ENCODE measurements around the gene TGFBI.

Gene TGFBI

DNA sequence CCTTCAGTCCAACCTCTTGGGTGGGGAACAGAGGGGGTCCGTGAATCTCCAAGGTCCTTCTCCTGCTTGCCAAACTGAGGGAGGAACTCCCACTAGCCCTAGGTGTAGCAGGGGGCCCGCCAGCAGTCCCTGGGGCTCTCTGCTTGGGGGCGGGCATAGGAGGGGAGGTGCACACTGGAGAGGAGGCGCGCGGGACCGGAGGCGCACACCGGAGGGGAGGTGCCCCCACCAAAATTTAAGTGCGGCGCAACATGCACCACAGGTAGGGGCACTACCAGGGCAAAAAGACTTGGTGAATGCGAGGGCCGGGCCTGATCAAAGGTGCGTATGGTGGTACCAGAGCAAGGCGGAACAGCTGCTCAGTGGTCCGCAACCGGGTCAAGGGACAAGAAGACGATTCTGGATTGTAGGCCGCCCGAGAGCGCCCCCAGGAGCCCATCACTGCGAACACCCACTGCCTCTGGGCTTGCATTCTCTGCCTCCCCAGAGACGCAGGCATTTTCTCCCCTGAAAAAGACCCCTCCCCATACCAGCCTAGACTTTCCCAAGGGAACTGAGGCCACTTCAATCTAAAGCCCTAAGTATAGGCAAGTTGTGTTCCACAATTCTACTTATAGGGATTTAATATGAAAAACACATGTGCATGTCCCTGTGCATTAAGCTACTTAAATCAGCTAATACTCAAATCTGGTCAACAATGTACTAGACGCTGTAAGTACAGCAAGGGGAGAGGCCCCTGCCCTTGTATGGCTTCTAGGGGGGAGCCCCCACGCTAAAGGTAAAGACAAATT, 50.6 kb downstream of the TGFBI start:
- H3K4me3 ChIP-seq (ENCODE audit: low read depth, low read length) = peak overlapping the region; percentile 65
- TF ChIP-seq, protein P1, sequence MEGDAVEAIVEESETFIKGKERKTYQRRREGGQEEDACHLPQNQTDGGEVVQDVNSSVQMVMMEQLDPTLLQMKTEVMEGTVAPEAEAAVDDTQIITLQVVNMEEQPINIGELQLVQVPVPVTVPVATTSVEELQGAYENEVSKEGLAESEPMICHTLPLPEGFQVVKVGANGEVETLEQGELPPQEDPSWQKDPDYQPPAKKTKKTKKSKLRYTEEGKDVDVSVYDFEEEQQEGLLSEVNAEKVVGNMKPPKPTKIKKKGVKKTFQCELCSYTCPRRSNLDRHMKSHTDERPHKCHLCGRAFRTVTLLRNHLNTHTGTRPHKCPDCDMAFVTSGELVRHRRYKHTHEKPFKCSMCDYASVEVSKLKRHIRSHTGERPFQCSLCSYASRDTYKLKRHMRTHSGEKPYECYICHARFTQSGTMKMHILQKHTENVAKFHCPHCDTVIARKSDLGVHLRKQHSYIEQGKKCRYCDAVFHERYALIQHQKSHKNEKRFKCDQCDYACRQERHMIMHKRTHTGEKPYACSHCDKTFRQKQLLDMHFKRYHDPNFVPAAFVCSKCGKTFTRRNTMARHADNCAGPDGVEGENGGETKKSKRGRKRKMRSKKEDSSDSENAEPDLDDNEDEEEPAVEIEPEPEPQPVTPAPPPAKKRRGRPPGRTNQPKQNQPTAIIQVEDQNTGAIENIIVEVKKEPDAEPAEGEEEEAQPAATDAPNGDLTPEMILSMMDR (conservative IDR thresholded peaks at IDR 0.05; ENCODE audit: low read depth, low read length) = peak; percentile 48
- DNase-seq (ENCODE audit: low read depth) = no peak

DNA sequence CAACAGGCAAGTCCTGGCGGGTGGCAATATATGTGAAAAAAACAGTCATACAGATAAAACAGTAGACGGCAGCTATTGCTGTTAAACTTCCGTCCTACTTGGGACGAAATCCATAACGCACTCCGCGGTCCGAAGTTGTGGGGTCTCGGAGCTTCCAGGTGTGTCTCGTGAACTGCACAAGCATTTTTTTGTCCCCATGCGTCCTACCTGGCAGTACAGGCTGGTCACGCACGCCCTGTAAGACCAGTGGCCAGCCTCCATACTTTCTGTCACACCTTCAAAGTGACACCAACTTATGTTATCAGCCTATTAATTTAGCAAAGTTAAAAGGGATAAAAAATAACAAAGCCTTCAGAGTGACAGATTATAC, 51.3 kb downstream of the TGFBI start:
- H3K4me3 ChIP-seq (ENCODE audit: low read depth, low read length) = peak overlapping the region; percentile 65
- TF ChIP-seq, protein P1 (conservative IDR thresholded peaks at IDR 0.05; ENCODE audit: low read depth, low read length) = no peak
- DNase-seq (ENCODE audit: low read depth) = no peak

DNA sequence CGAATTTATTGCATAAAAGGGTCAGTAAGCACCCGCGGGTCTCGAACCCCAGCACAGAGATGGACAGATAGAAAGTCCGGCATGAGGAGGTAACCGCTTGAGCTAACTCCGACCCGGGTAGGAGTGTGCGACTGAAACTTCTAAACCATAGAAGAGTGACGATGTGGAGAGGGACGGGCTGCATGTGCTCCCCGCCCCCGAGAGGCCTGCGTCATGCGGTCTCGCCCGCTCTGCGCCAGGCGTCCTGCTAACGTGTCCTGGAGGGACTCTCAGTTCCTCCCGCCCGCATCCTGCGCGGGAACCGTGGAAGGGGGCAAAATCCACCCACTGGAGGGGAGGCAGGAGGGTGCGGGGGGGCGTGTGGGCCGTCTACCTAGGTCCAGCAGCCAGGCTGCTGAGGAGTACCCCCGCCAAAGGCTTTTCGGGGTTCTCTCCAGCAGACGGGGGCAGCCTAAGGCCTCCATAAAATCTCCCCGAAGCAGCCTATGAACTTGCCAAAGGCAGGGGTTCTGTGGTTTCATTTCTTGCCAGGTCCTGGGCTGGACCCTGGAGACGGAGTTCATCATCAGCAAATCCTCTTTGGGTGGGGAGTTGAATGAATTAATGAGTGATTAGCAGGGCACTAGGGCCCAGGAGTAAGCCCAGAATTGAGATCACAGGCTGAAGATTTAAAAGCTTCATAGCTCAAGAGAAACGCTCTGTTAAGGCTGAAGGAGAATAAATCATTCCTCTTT, 51.9 kb downstream of the TGFBI start:
- TF ChIP-seq, protein P1 (conservative IDR thresholded peaks at IDR 0.05; ENCODE audit: low read depth, low read length) = no peak
- DNase-seq (ENCODE audit: low read depth) = peak; percentile 92
- H3K4me3 ChIP-seq (ENCODE audit: low read depth, low read length) = peak overlapping the region; percentile 65

DNA sequence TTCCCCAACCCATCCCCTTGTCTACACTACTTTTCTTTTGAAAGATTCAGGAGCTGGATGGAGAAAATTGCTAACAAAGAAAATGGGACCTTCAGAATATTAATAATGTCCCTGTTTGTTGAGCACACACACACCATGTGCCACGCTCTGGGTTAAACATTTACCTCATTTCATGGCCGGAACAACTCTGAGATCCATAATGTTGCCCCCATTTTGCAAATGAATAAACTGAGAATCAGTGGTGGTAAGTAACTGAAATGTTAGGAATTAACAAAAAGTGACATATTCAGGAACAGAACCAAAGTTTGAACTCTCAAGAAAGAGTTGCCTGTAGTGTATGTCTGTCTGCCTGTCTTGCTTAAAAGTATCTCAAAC, 52.4 kb downstream of the TGFBI start:
- TF ChIP-seq, protein P1 (conservative IDR thresholded peaks at IDR 0.05; ENCODE audit: low read depth, low read length) = no peak
- DNase-seq (ENCODE audit: low read depth) = no peak
- H3K4me3 ChIP-seq (ENCODE audit: low read depth, low read length) = no peak overlapping the region

DNA sequence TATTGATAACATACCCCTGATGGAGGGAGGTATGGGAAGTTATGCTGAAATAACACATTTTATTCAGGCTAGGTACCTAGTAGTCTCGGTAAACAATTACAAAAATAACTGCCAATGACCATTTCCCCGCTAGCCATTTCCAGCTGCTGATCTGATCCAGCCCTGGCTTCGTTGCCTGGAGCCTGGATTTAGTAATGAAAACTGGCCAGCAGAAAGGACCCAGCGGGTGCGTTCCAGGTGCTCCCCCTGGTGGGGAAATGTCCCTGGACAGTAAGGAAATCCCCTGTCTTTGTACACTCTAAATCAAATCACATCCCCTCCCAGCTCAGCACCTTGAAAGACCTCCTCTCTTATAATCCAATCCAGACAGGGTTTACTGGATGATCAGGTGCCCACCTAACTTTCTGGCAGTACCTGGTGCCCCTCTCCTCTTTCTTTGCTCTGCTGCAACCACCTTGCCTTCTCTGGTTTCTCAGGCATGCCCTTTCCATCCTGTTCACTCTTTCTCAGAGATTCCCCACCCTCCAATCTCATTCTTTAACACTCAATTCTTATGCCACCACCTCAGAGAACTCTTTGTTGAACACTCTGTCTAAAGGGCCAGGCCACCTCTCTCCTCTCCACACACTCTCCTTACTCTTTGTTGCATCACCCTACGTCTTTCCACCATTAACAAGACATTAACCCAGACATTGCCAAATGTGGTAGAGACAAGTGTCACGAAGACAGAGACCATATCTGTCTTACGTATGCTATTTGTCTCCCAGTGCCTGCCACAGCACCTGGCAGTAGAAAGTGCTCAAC, 53.8 kb downstream of the TGFBI start:
- TF ChIP-seq, protein P1 (conservative IDR thresholded peaks at IDR 0.05; ENCODE audit: low read depth, low read length) = peak; percentile 94
- no peak overlapping the region for H3K4me3 ChIP-seq (ENCODE audit: low read depth, low read length)
- peak; percentile 87 for DNase-seq (ENCODE audit: low read depth)

DNA sequence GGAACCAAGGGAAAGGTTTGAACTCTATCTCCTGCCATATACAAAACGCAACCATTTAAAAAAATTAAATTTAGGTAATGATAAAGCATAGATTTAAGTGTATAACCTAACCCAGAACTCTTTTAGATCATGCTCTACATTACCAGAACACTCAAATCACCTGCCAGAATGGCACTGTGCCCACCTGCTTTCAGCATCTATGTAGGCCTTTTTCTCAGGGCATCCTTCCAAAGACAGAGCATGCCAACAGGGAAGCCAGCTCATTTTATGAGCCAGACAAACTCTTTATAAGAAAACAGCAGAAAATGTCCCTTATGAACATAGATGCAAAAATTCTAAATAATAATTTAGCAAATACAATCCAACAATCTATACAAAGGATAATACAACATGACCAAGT, 55.9 kb downstream of the TGFBI start:
- no peak for DNase-seq (ENCODE audit: low read depth)
- no peak overlapping the region for H3K4me3 ChIP-seq (ENCODE audit: low read depth, low read length)
- TF ChIP-seq, protein P1 (conservative IDR thresholded peaks at IDR 0.05; ENCODE audit: low read depth, low read length) = no peak
